H9 (cell line): ENCODE data around the gene CCDC194. TPM values are rescaled to one million over a fixed set of nuclear protein-coding genes. Genes with fewer than 3 reads are reported as not detected.

ENCODE experiments used
- DNase-seq: peaks from one replicate; pipeline ENCODE4 v3.0.0-alpha.2; 2017
- H2AFZ ChIP-seq: one replicate; pipeline ENCODE4 v1.6.1; 2013; ENCODE audit warnings: mild to moderate bottlenecking, low read length, control low read depth, moderate library complexity
- H2AK5ac ChIP-seq: 2 replicates; pipeline ENCODE4 v1.6.1; 2013; ENCODE audit warnings: low read length, control low read depth, mixed read lengths; ENCODE audit not compliant: insufficient read length
- H2BK120ac ChIP-seq: one replicate; pipeline ENCODE4 v1.6.1; 2013; ENCODE audit warnings: low read depth, mild to moderate bottlenecking, low read length, control low read depth, inconsistent platforms; ENCODE audit not compliant: poor library complexity, severe bottlenecking
- H2BK12ac ChIP-seq: 2 replicates; pipeline ENCODE4 v1.6.1; 2013; ENCODE audit warnings: low read length, control low read depth, mixed read lengths, low read depth; ENCODE audit not compliant: insufficient read length
- H2BK15ac ChIP-seq: 2 replicates; pipeline ENCODE4 v1.6.1; 2013; ENCODE audit warnings: low read depth, low read length, control low read depth
- H2BK20ac ChIP-seq: one replicate; pipeline ENCODE4 v1.6.1; 2013; ENCODE audit warnings: low read depth, mild to moderate bottlenecking, low read length, control low read depth, inconsistent platforms; ENCODE audit not compliant: poor library complexity, severe bottlenecking
- H2BK5ac ChIP-seq: 2 replicates; pipeline ENCODE4 v1.6.1; 2013; ENCODE audit warnings: low read length, control low read depth, mixed read lengths; ENCODE audit not compliant: insufficient read length
- H3K14ac ChIP-seq: 2 replicates; pipeline ENCODE4 v1.6.1; 2013; ENCODE audit warnings: low read length, control low read depth; ENCODE audit not compliant: insufficient read depth
- H3K18ac ChIP-seq: 2 replicates; pipeline ENCODE4 v1.6.1; 2013; ENCODE audit warnings: low read depth, mild to moderate bottlenecking, mixed read lengths, low read length, control low read depth; ENCODE audit not compliant: insufficient read length
- H3K23ac ChIP-seq: 2 replicates; pipeline ENCODE4 v1.6.1; 2013; ENCODE audit warnings: low read length, control low read depth, mixed read lengths, low read depth; ENCODE audit not compliant: insufficient read length
- H3K23me2 ChIP-seq: 2 replicates; pipeline ENCODE4 v1.6.1; 2013; ENCODE audit warnings: low read depth, mild to moderate bottlenecking, mixed read lengths, low read length, control low read depth; ENCODE audit not compliant: insufficient read length, poor library complexity, severe bottlenecking
- H3K27ac ChIP-seq: 2 replicates; pipeline ENCODE4 v1.5.1; 2013; ENCODE audit warnings: low read length, control low read depth, mixed read lengths, low read depth; ENCODE audit not compliant: insufficient read length
- H3K27me3 ChIP-seq: 2 replicates; pipeline ENCODE4 v1.6.1; 2013; ENCODE audit warnings: low read length, control low read depth, inconsistent platforms; ENCODE audit not compliant: insufficient read depth
- H3K4ac ChIP-seq: 2 replicates; pipeline ENCODE4 v1.6.1; 2013; ENCODE audit warnings: low read depth, mild to moderate bottlenecking, control low read depth, inconsistent platforms, low read length, moderate library complexity
- H3K4me1 ChIP-seq: 2 replicates; pipeline ENCODE4 v1.6.1; 2013; ENCODE audit warnings: low read length, control low read depth, inconsistent platforms; ENCODE audit not compliant: insufficient read depth
- H3K4me2 ChIP-seq: 2 replicates; pipeline ENCODE4 v1.6.1; 2013; ENCODE audit warnings: low read length, control low read depth, mixed read lengths; ENCODE audit not compliant: insufficient read length, insufficient read depth
- H3K56ac ChIP-seq: 2 replicates; pipeline ENCODE4 v1.6.1; 2013; ENCODE audit warnings: low read depth, mild to moderate bottlenecking, mixed read lengths, low read length, control low read depth; ENCODE audit not compliant: insufficient read length
- H3K79me1 ChIP-seq: 2 replicates; pipeline ENCODE4 v1.6.1; 2013; ENCODE audit warnings: low read depth, mild to moderate bottlenecking, moderate library complexity, low read length, control low read depth, inconsistent platforms; ENCODE audit not compliant: insufficient read depth, poor library complexity, severe bottlenecking
- H3K79me2 ChIP-seq: 2 replicates; pipeline ENCODE4 v1.6.1; 2013; ENCODE audit warnings: low read length, control low read depth, inconsistent platforms; ENCODE audit not compliant: insufficient read depth
- H3K9ac ChIP-seq: 2 replicates; pipeline ENCODE4 v1.6.1; 2013; ENCODE audit warnings: low read length, control low read depth, mixed read lengths; ENCODE audit not compliant: insufficient read length; ENCODE audit errors: extremely low read depth
- H3K9me3 ChIP-seq: one replicate; pipeline ENCODE4 v1.6.1; 2013; ENCODE audit warnings: low read depth, low read length, inconsistent platforms; ENCODE audit not compliant: control insufficient read depth
- H3T11ph ChIP-seq: one replicate; pipeline ENCODE4 v1.6.1; 2013; ENCODE audit warnings: mild to moderate bottlenecking, low read length, control low read depth, inconsistent platforms
- H4K20me1 ChIP-seq: one replicate; pipeline ENCODE4 v1.6.1; 2013; ENCODE audit not compliant: control insufficient read depth, insufficient read length, insufficient read depth
- H4K5ac ChIP-seq: 2 replicates; pipeline ENCODE4 v1.6.1; 2013; ENCODE audit warnings: low read depth, mild to moderate bottlenecking, mixed read lengths, low read length, control low read depth; ENCODE audit not compliant: insufficient read length
- H4K8ac ChIP-seq: replicated peaks from 2 replicates; pipeline ENCODE4 v1.6.1; 2013; ENCODE audit warnings: low read length, control low read depth, mixed read lengths, low read depth; ENCODE audit not compliant: insufficient read length
- H4K91ac ChIP-seq: 2 replicates; pipeline ENCODE4 v1.6.1; 2013; ENCODE audit warnings: low read depth, mild to moderate bottlenecking, moderate library complexity, mixed read lengths, low read length, control low read depth; ENCODE audit not compliant: insufficient read length
- H3K27ac Mint-ChIP-seq, 3 experiments: 2 replicates in 2 of 3; 3 replicates in 1 of 3; pipeline ENCODE4 v1.8.0; 2020 to 2021; ENCODE audit warnings: mixed read lengths in 3 of 3, mild to moderate bottlenecking in 1 of 3, moderate library complexity in 1 of 3
- H3K27me3 Mint-ChIP-seq: 2 replicates; pipeline ENCODE4 v1.8.0; 2021; ENCODE audit warnings: low read depth, mild to moderate bottlenecking, moderate library complexity, mixed read lengths
- H3K36me3 Mint-ChIP-seq, 3 experiments: 2 replicates in 2 of 3; 3 replicates in 1 of 3; pipeline ENCODE4 v1.8.0; 2020 to 2021; ENCODE audit warnings: low read depth in 3 of 3, mixed read lengths in 3 of 3; ENCODE audit not compliant: insufficient read depth in 1 of 3
- H3K4me1 Mint-ChIP-seq, 2 experiments: 2 replicates each; pipeline ENCODE4 v1.8.0; 2020; ENCODE audit warnings: mixed read lengths in 2 of 2
- H3K4me3 Mint-ChIP-seq, 2 experiments: 2 replicates in 1 of 2; 3 replicates in 1 of 2; pipeline ENCODE4 v1.8.0; 2020 to 2021; ENCODE audit warnings: mild to moderate bottlenecking in 2 of 2, mixed read lengths in 2 of 2, moderate library complexity in 1 of 2
- H3K9me3 Mint-ChIP-seq, 2 experiments: 2 replicates in 1 of 2; 3 replicates in 1 of 2; pipeline ENCODE4 v1.8.0; 2020; ENCODE audit warnings: mild to moderate bottlenecking in 2 of 2, mixed read lengths in 2 of 2, moderate library complexity in 1 of 2
- WGBS: extraction: QIAGEN DNeasy Blood & Tissue Kit; methylation state at CpG from one replicate; pipeline ENCODE4 v1.1.7; 2013; ENCODE audit warnings: missing lambda C conversion rate, low lambda C conversion rate, mixed read lengths; ENCODE audit not compliant: insufficient read length; ENCODE audit errors: extremely low coverage; 5-methylcytosine and 5-hydroxymethylcytosine counted together
- total RNA-seq: library from RNA; stranded (reverse); gene quantifications from 2 replicates; pipeline ENCODE4 v1.2.1, GENCODE V29; 2021
- TF ChIP-seq, protein P1 (sequence below): fragments of 200-600 bp; sonication (generic); conservative IDR thresholded peaks from 3 replicates; pipeline ENCODE4 v1.8.0; 2021; ENCODE audit warnings: antibody characterized with exemption, mild to moderate bottlenecking

CCDC194 gene
- total RNA-seq, 1 experiment from 2014 or later, result 0.68 TPM

DNA sequence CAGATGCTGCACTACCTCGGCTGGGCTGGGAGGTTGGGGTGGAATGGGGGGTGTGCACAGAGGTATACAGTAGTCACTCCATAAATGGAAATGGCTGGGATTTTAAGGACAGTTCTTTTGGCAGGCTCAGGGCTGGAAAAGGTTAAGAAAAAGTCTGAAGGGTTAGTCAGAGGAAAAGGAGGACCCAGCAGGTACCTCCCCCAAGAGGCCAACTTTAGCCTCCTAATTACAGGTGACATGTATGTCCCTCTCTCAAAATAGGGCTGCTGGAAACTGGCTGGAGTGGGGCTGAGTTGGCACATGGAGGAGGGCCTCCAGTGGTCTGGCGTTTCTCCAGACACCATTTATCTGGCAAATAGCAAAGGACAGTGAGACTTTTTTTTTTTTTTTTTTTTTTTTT is 994 bp downstream of the CCDC194 start:
- no peak for DNase-seq
- H3K36me3 Mint-ChIP-seq, result peaks cover 3 to 10% (median 5%) of the 10 kb centered on the region in 3 experiments; a peak in 5 of 7 replicates
- H3K27me3 Mint-ChIP-seq, result peaks cover 22% of the 10 kb centered on the region
- Histone ChIP-seq H2BK120ac (no peak overlapping the region), H3K4ac (no peak overlapping the region), H3T11ph (no peak overlapping the region), H3K9ac (no peak overlapping the region), H3K14ac (no peak overlapping the region), H4K91ac (no peak overlapping the region), H2BK12ac (no peak overlapping the region), H2AFZ (no peak overlapping the region), H2AK5ac (no peak overlapping the region), H3K27me3 (no peaks in the 10 kb centered on the region), H2BK5ac (no peak overlapping the region), H2BK15ac (no peak overlapping the region), H3K79me2 (no peaks in the 10 kb centered on the region), H3K79me1 (no peaks in the 10 kb centered on the region), H2BK20ac (no peak overlapping the region), H3K18ac (no peak overlapping the region), H3K9me3 (no peaks in the 10 kb centered on the region), H4K5ac (no peak overlapping the region), H3K56ac (no peak overlapping the region), H3K4me2 (no peak overlapping the region), H4K20me1 (no peaks in the 10 kb centered on the region), H3K23me2 (peaks cover 14% of the 10 kb centered on the region), H3K27ac (no peak overlapping the region), H3K23ac (no peak overlapping the region), H4K8ac (no peak overlapping the region), H3K4me1 (no peaks in the 10 kb centered on the region)
- TF ChIP-seq, protein P1, sequence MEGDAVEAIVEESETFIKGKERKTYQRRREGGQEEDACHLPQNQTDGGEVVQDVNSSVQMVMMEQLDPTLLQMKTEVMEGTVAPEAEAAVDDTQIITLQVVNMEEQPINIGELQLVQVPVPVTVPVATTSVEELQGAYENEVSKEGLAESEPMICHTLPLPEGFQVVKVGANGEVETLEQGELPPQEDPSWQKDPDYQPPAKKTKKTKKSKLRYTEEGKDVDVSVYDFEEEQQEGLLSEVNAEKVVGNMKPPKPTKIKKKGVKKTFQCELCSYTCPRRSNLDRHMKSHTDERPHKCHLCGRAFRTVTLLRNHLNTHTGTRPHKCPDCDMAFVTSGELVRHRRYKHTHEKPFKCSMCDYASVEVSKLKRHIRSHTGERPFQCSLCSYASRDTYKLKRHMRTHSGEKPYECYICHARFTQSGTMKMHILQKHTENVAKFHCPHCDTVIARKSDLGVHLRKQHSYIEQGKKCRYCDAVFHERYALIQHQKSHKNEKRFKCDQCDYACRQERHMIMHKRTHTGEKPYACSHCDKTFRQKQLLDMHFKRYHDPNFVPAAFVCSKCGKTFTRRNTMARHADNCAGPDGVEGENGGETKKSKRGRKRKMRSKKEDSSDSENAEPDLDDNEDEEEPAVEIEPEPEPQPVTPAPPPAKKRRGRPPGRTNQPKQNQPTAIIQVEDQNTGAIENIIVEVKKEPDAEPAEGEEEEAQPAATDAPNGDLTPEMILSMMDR, result no peak
- peaks cover 12 to 14% of the 10 kb centered on the region in 2 experiments for H3K4me1 Mint-ChIP-seq
- H3K9me3 Mint-ChIP-seq, result peaks cover 9 to 10% of the 10 kb centered on the region in 2 experiments
- no peak overlapping the region for H3K27ac Mint-ChIP-seq
- WGBS, result no CpG with 5 or more reads among the region's 2 CpGs
- peak overlapping the region in 1 of 2 experiments; percentile 6; a peak in 1 of 5 replicates for H3K4me3 Mint-ChIP-seq
